Keratinocyte (primary cell): ENCODE measurements around the gene SELENOW. TPM values are rescaled to one million over a fixed set of nuclear protein-coding genes. Genes with fewer than 3 reads are reported as not detected.

Experiments used
- DNase-seq: peaks from one replicate; pipeline ENCODE4 v3.0.0-alpha.2; 2011; ENCODE audit warnings: low read depth, missing footprints, low spot score
- FAIRE-seq: peaks from 2 replicates; lab custom pipeline; 2011; peaks lifted over from hg19 to GRCh38; lab: Jason Lieb, UNC
- H2AFZ ChIP-seq: 2 replicates; pipeline ENCODE4 v1.6.0; 2012; ENCODE audit warnings: low read length, control low read depth, inconsistent platforms; ENCODE audit not compliant: control insufficient read depth
- H3K27ac ChIP-seq: 2 replicates; pipeline ENCODE4 v1.5.1; 2011; ENCODE audit warnings: low read length; ENCODE audit not compliant: control insufficient read depth, insufficient read depth
- H3K27me3 ChIP-seq: 3 replicates; pipeline ENCODE4 v1.6.0; 2011; ENCODE audit warnings: low read length; ENCODE audit not compliant: control insufficient read depth, insufficient read depth; ENCODE audit errors: extremely low read depth
- H3K36me3 ChIP-seq, 2 experiments: 2 replicates in 1 of 2; 3 replicates in 1 of 2; pipeline ENCODE4 v1.5.1; 2011; ENCODE audit warnings: low read length in 2 of 2, mild to moderate bottlenecking in 1 of 2; ENCODE audit not compliant: control insufficient read depth in 2 of 2, insufficient read depth in 2 of 2; ENCODE audit errors: extremely low read depth in 1 of 2
- H3K4me1 ChIP-seq: 3 replicates; pipeline ENCODE4 v1.5.1; 2011; ENCODE audit warnings: low read length; ENCODE audit not compliant: control insufficient read depth, insufficient read depth; ENCODE audit errors: extremely low read depth
- H3K4me2 ChIP-seq: 3 replicates; pipeline ENCODE4 v1.6.0; 2011; ENCODE audit warnings: low read depth, low read length; ENCODE audit not compliant: control insufficient read depth, insufficient read depth; ENCODE audit errors: extremely low read depth
- H3K4me3 ChIP-seq, 3 experiments: fragments of 200-600 bp in 1 of 3; sonication (generic) in 1 of 3; 2 replicates in 2 of 3; 3 replicates in 1 of 3; pipeline ENCODE4 v1.5.1; 2011 to 2016; ENCODE audit warnings: low read length in 3 of 3, mild to moderate bottlenecking in 3 of 3, control low read depth in 2 of 3, inconsistent platforms in 1 of 3, low read depth in 1 of 3, mixed read lengths in 1 of 3, mixed run types in 1 of 3, moderate library complexity in 1 of 3; ENCODE audit not compliant: control insufficient read depth in 2 of 3, insufficient read depth in 2 of 3; ENCODE audit errors: extremely low read depth in 1 of 3
- H3K79me2 ChIP-seq: 2 replicates; pipeline ENCODE4 v1.6.0; 2012; ENCODE audit warnings: low read length; ENCODE audit not compliant: control insufficient read depth, insufficient read depth
- H3K9ac ChIP-seq: 3 replicates; pipeline ENCODE4 v1.6.0; 2011; ENCODE audit warnings: low read length; ENCODE audit not compliant: control insufficient read depth, insufficient read depth; ENCODE audit errors: extremely low read depth
- H3K9me1 ChIP-seq: 3 replicates; pipeline ENCODE4 v1.6.0; 2011; ENCODE audit warnings: low read length; ENCODE audit not compliant: control insufficient read depth, insufficient read depth; ENCODE audit errors: extremely low read depth
- H3K9me3 ChIP-seq: 2 replicates; pipeline ENCODE4 v1.5.1; 2012; ENCODE audit warnings: low read depth, low read length; ENCODE audit not compliant: control insufficient read depth
- H4K20me1 ChIP-seq: 3 replicates; pipeline ENCODE4 v1.6.0; 2011; ENCODE audit warnings: low read length; ENCODE audit not compliant: control insufficient read depth, insufficient read depth; ENCODE audit errors: extremely low read depth
- CTCF ChIP-seq, 3 experiments: IDR thresholded peaks in 1 of 3; conservative IDR thresholded peaks in 1 of 3; optimal IDR thresholded peaks in 1 of 3; 2 replicates in 2 of 3; 3 replicates in 1 of 3; pipeline versions ENCODE3 to v1.5.1; 2011; ENCODE audit warnings: low read length in 3 of 3, mild to moderate bottlenecking in 3 of 3, moderate library complexity in 2 of 3, control low read depth in 1 of 3, inconsistent platforms in 1 of 3; ENCODE audit not compliant: insufficient read depth in 2 of 3; ENCODE audit errors: extremely low read depth in 1 of 3
- EZH2 ChIP-seq: IDR thresholded peaks from one replicate; pipeline ENCODE4 v1.6.1; 2012; ENCODE audit warnings: inconsistent platforms, mild to moderate bottlenecking, low read length, moderate library complexity
- dilution Hi-C: fragments of 300-500 bp; cut with MboI; formaldehyde crosslinking; loops from one replicate; pipeline ENCODE4 v1.7.0; 2020; ENCODE audit warnings: low sequenced_read_pairs; ENCODE audit not compliant: extremely low pct_ligation_motif_present
- polyA plus RNA-seq, 5 experiments: library from polyadenylated mRNA; depleted of rRNA in 3 of 5; stranded (reverse) in 3 of 5; stranded (forward) in 1 of 5; unstranded in 1 of 5; fragments of >200 nt; gene quantifications; 1 replicate in 1 of 5; 2 replicates in 3 of 5; 3 replicates in 1 of 5; pipeline versions ENCODE4 v1.2.1 to v1.2.3, GENCODE V29; 2011 to 2012; ENCODE audit warnings: missing spikeins in 2 of 5, low read depth in 1 of 5, low replicate concordance in 1 of 5

SELENOW gene
- polyA plus RNA-seq, 1 donor (not counting 4 experiments of a cell fraction or from before 2014, with no cell fraction given): 509 TPM

GRCh38 chr19:47821460-47822020 is 43.0 kb downstream of the SELENOW start, which contains the start of gene CRX:
Gene CRX, plus strand, starts transcription at chr19:47821937. Its CDS starts 12,507 bp downstream, at chr19:47834444.
- dilution Hi-C loops: no loop called here

GRCh38 chr19:47824396-47824795 is 45.9 kb downstream of the SELENOW start:
- H3K27ac ChIP-seq: no peak overlapping the region
- no peak for TF ChIP-seq CTCF (optimal IDR thresholded peaks at IDR 0.05 in 1 of 3, IDR thresholded peaks at IDR 0.05 in 1 of 3, conservative IDR thresholded peaks at IDR 0.05 in 1 of 3; ENCODE audit: extremely low read depth in 1 of 3, insufficient read depth in 2 of 3, low read length in 3 of 3)
- no peak for TF ChIP-seq EZH2
- H3K9ac ChIP-seq: no peak overlapping the region
- H3K27me3 ChIP-seq: peaks cover 9% of the 10 kb centered on the region
- no peak for FAIRE-seq
- H3K9me1 ChIP-seq: no peaks in the 10 kb centered on the region
- H3K9me3 ChIP-seq: no peaks in the 10 kb centered on the region
- dilution Hi-C loops: no loop called here
- peaks cover 3% of the 10 kb centered on the region for H4K20me1 ChIP-seq
- no peak for DNase-seq
- H3K4me2 ChIP-seq: no peak overlapping the region
- H3K4me3 ChIP-seq: no peak overlapping the region
- H3K79me2 ChIP-seq: no peaks in the 10 kb centered on the region
- no peaks in the 10 kb centered on the region for H3K4me1 ChIP-seq
- H2AFZ ChIP-seq: no peak overlapping the region
- no peaks in the 10 kb centered on the region for H3K36me3 ChIP-seq

More at GRCh38 chr19:47821460-47822020, 43.0 kb downstream of the SELENOW start, which contains the start of gene CRX:
- no peak within 1 kb of the TSS for H3K4me3 ChIP-seq
- peaks cover 3% of the 10 kb centered on the region for H4K20me1 ChIP-seq
- no peaks in the 10 kb centered on the region for H3K9me1 ChIP-seq
- no peak within 1 kb of the TSS for H2AFZ ChIP-seq
- no peak within 1 kb of the TSS for H3K9ac ChIP-seq
- H3K4me1 ChIP-seq: no peaks in the 10 kb centered on the region
- no peaks in the 10 kb centered on the region for H3K36me3 ChIP-seq
- no peak within 1 kb of the TSS for H3K4me2 ChIP-seq
- no peak for TF ChIP-seq EZH2
- no peak for TF ChIP-seq CTCF (optimal IDR thresholded peaks at IDR 0.05 in 1 of 3, IDR thresholded peaks at IDR 0.05 in 1 of 3, conservative IDR thresholded peaks at IDR 0.05 in 1 of 3; ENCODE audit: extremely low read depth in 1 of 3, insufficient read depth in 2 of 3, low read length in 3 of 3)
- no peak within 1 kb of the TSS for H3K27ac ChIP-seq
- FAIRE-seq (no peak), DNase-seq (no peak)
- H3K79me2 ChIP-seq: no peaks in the 10 kb centered on the region
- H3K27me3 ChIP-seq: peaks cover 12% of the 10 kb centered on the region
- H3K9me3 ChIP-seq: no peaks in the 10 kb centered on the region
